Activated B cell treated with CpG ODN at 0.5 μM for 24 hours (primary cell): ENCODE data around the gene SOX6. TPM values are rescaled to one million over a fixed set of nuclear protein-coding genes. Genes with fewer than 3 reads are reported as not detected.

Experiments
- ATAC-seq: fragments of 200-7000 bp; cut with Tn5 transposase; one replicate; pipeline ENCODE4 v1.10.0; 2021; ENCODE audit warnings: low read depth, mild to moderate bottlenecking, moderate library complexity
- CTCF ChIA-PET: fragments of 350-600 bp; sonication (Branson Sonifier 250); formaldehyde crosslinking; loops from one replicate; lab custom pipeline; 2021; ENCODE audit warnings: antibody characterized with exemption; lab: Charles Lee
- POLR2A ChIA-PET: fragments of 350-600 bp; sonication (Branson Sonifier 250); formaldehyde crosslinking; loops from one replicate; lab custom pipeline; 2021; ENCODE audit warnings: antibody characterized with exemption; lab: Charles Lee
- DNase-seq: peaks from one replicate; pipeline ENCODE4 v3.0.0; 2022
- H3K27ac Mint-ChIP-seq: one replicate; pipeline ENCODE4 v1.8.0; 2020; ENCODE audit warnings: mixed read lengths
- H3K27me3 Mint-ChIP-seq: one replicate; pipeline ENCODE4 v1.8.0; 2021; ENCODE audit warnings: mixed read lengths
- H3K36me3 Mint-ChIP-seq: one replicate; pipeline ENCODE4 v1.8.0; 2021; ENCODE audit warnings: low read depth, mixed read lengths
- H3K4me1 Mint-ChIP-seq: one replicate; pipeline ENCODE4 v1.8.0; 2021; ENCODE audit warnings: mixed read lengths
- H3K4me3 Mint-ChIP-seq: one replicate; pipeline ENCODE4 v1.8.0; 2020; ENCODE audit warnings: mild to moderate bottlenecking, mixed read lengths
- H3K9me3 Mint-ChIP-seq: one replicate; pipeline ENCODE4 v1.8.0; 2020; ENCODE audit warnings: mixed read lengths
- CTCF ChIP-seq: fragments of 200-600 bp; IDR thresholded peaks from one replicate; pipeline ENCODE4 v1.8.0; 2022; ENCODE audit warnings: antibody characterized with exemption, mild to moderate bottlenecking
- intact Hi-C: fragments of 100-400 bp; cut with micrococcal nuclease; formaldehyde crosslinking; loops from one replicate; pipeline ENCODE4 v1.15.1; 2024
- total RNA-seq: library from RNA; stranded (reverse); gene quantifications from 2 replicates; pipeline ENCODE4 v1.2.3, GENCODE V29; 2022

The SOX6 gene
- total RNA-seq, 1 donor from 2014 or later, result not detected

DNA sequence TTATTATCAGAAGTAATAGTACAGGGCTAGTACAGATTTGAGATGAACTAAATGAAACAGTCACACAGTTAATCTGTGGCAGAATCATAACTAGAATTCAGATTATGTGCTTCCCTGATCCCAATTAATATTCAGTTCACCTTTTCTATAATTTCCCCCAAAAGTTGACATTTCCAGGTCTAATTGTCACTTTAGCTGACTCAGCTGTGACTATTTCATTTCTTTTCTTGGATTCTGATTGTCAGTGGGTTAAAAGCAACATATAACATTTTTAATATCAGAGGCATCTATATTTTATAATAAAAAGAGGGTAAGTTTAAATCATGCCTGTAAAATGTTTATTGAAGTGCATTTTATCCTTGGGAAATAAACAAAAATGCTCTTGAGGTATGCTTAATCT lies 28.8 kb upstream of the SOX6 start:
- no peak for ATAC-seq
- no peak for TF ChIP-seq CTCF
- Mint-ChIP-seq H3K4me3 (no peak overlapping the region), H3K4me1 (no peaks in the 10 kb centered on the region), H3K36me3 (no peaks in the 10 kb centered on the region), H3K27ac (no peak overlapping the region), H3K9me3 (peaks cover 2% of the 10 kb centered on the region), H3K27me3 (no peaks in the 10 kb centered on the region)
- POLR2A ChIA-PET, result no interaction called here
- CTCF ChIA-PET, result no interaction called here
- intact Hi-C loops, result no loop called here
- no peak for DNase-seq

GRCh38 chr11:16382638-16383380 lies 26.5 kb upstream of the SOX6 start:
- no peak overlapping the region for H3K4me3 Mint-ChIP-seq
- DNase-seq, result no peak

GRCh38 chr11:16382186-16382585 lies 25.8 kb upstream of the SOX6 start:
- POLR2A ChIA-PET, result no interaction called here

More at GRCh38 chr11:16382638-16383380, 26.5 kb upstream of the SOX6 start:
- no peak for ATAC-seq
- intact Hi-C loops, result no loop called here
- H3K27me3 Mint-ChIP-seq, result no peaks in the 10 kb centered on the region
- no peaks in the 10 kb centered on the region for H3K4me1 Mint-ChIP-seq
- H3K36me3 Mint-ChIP-seq, result no peaks in the 10 kb centered on the region
- CTCF ChIA-PET, result no interaction called here
- no peak for TF ChIP-seq CTCF
- no peaks in the 10 kb centered on the region for H3K9me3 Mint-ChIP-seq
- POLR2A ChIA-PET, result no interaction called here
- H3K27ac Mint-ChIP-seq, result no peak overlapping the region

GRCh38 chr11:16380941-16381568 lies 24.7 kb upstream of the SOX6 start:
- no peak for TF ChIP-seq CTCF
- intact Hi-C loops, result no loop called here
- POLR2A ChIA-PET, result no interaction called here
- Mint-ChIP-seq H3K9me3 (no peaks in the 10 kb centered on the region), H3K36me3 (no peaks in the 10 kb centered on the region), H3K4me1 (no peaks in the 10 kb centered on the region), H3K4me3 (no peak overlapping the region), H3K27me3 (no peaks in the 10 kb centered on the region), H3K27ac (no peak overlapping the region)
- CTCF ChIA-PET, result no interaction called here
- ATAC-seq (no peak), DNase-seq (no peak)

More at GRCh38 chr11:16382186-16382585, 25.8 kb upstream of the SOX6 start:
- no peak overlapping the region for H3K27ac Mint-ChIP-seq
- TF ChIP-seq CTCF, result no peak
- CTCF ChIA-PET, result no interaction called here
- no peaks in the 10 kb centered on the region for H3K36me3 Mint-ChIP-seq
- no peaks in the 10 kb centered on the region for H3K9me3 Mint-ChIP-seq
- no peak for ATAC-seq
- no peaks in the 10 kb centered on the region for H3K27me3 Mint-ChIP-seq
- no peak overlapping the region for H3K4me3 Mint-ChIP-seq
- no peak for DNase-seq
- intact Hi-C loops, result no loop called here
- H3K4me1 Mint-ChIP-seq, result no peaks in the 10 kb centered on the region

DNA sequence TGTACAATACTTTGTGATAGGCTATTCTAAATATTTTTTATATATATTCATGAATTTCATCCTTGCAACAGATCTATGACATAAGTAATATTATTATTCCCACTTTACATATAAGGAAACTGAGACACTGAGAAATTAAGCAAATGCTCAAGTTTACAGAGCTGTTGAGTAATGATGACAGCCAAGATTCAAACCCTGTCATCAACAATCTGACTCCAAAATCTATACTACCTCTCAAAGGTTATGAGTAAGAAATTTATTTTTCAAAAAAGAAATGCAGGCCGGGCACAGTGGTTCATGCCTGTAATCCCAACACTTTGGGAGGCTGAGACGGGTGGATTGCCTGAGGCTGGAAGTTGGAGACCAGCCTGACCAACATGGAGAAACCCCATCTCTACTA lies 22.6 kb upstream of the SOX6 start:
- Mint-ChIP-seq H3K27ac (no peak overlapping the region), H3K27me3 (no peaks in the 10 kb centered on the region), H3K36me3 (no peaks in the 10 kb centered on the region), H3K4me1 (no peaks in the 10 kb centered on the region), H3K9me3 (peaks cover 3% of the 10 kb centered on the region), H3K4me3 (no peak overlapping the region)
- intact Hi-C loops, result no loop called here
- ChIA-PET POLR2A (no interaction called here), CTCF (no interaction called here)
- no peak for DNase-seq
- no peak for ATAC-seq
- TF ChIP-seq CTCF, result no peak
